Caco-2 (cell line): ENCODE results near the gene ALB. TPM values are rescaled to one million over a fixed set of nuclear protein-coding genes. Genes with fewer than 3 reads are reported as not detected.

Experiments
- BruUV-seq: library from RNA; stranded (reverse); fragments of 400-500 nt; replicated peaks from 2 replicates; lab custom pipeline; 2021; lab: Mats Ljungman, UMichigan
- CTCF ChIA-PET: fragments of 300-600 bp; sonication (Branson Sonifier 250); formaldehyde crosslinking; loops from one replicate; lab custom pipeline; 2022; ENCODE audit warnings: antibody characterized with exemption; lab: Charles Lee
- POLR2A ChIA-PET: fragments of 300-600 bp; sonication (Branson Sonifier 250); formaldehyde crosslinking; loops from one replicate; lab custom pipeline; 2022; ENCODE audit warnings: antibody characterized with exemption; lab: Charles Lee
- DNase-seq, 2 experiments: peaks; one replicate each; pipeline versions ENCODE4 v3.0.0 to v3.0.0-alpha.2; 2020 to 2022
- H3K27me3 ChIP-seq: replicated peaks from 2 replicates; pipeline ENCODE4 v1.6.0; 2011; ENCODE audit warnings: low read length; ENCODE audit not compliant: control insufficient read depth, insufficient read depth
- H3K36me3 ChIP-seq: 2 replicates; pipeline ENCODE4 v1.5.1; 2011; ENCODE audit warnings: low read length; ENCODE audit not compliant: control insufficient read depth, insufficient read depth
- H3K4me1 ChIP-seq: fragments of 250-450 bp; sonication (Bioruptor Pico); 2 replicates; pipeline ENCODE4 v1.5.1; 2020; ENCODE audit warnings: mild to moderate bottlenecking
- H3K4me3 ChIP-seq: 2 replicates; pipeline ENCODE4 v1.5.1; 2011; ENCODE audit warnings: low read depth, mild to moderate bottlenecking, control low read depth, low read length
- H3K9me3 ChIP-seq: fragments of 250-450 bp; sonication (Bioruptor Pico); 2 replicates; pipeline ENCODE4 v1.5.1; 2020; ENCODE audit warnings: mild to moderate bottlenecking, moderate library complexity
- H3K27ac Mint-ChIP-seq: one replicate; pipeline ENCODE4 v1.8.0; 2022; ENCODE audit warnings: mixed read lengths; ENCODE audit not compliant: unreplicated experiment
- H3K27me3 Mint-ChIP-seq: one replicate; pipeline ENCODE4 v1.8.0; 2022; ENCODE audit warnings: mixed read lengths; ENCODE audit not compliant: insufficient read depth, unreplicated experiment
- H3K36me3 Mint-ChIP-seq: one replicate; pipeline ENCODE4 v1.8.0; 2022; ENCODE audit warnings: mild to moderate bottlenecking, mixed read lengths; ENCODE audit not compliant: insufficient read depth, unreplicated experiment
- H3K4me1 Mint-ChIP-seq: one replicate; pipeline ENCODE4 v1.8.0; 2022; ENCODE audit warnings: low read depth, mixed read lengths; ENCODE audit not compliant: unreplicated experiment
- H3K4me3 Mint-ChIP-seq: one replicate; pipeline ENCODE4 v1.8.0; 2022; ENCODE audit warnings: mild to moderate bottlenecking, moderate library complexity, mixed read lengths; ENCODE audit not compliant: unreplicated experiment
- H3K9me3 Mint-ChIP-seq: one replicate; pipeline ENCODE4 v1.8.0; 2022; ENCODE audit warnings: mixed read lengths; ENCODE audit not compliant: unreplicated experiment
- intact Hi-C: fragments of 100-400 bp; cut with micrococcal nuclease; formaldehyde crosslinking; loops from one replicate; pipeline ENCODE4 v1.10.0; 2022; ENCODE audit not compliant: unreplicated experiment
- total RNA-seq: library from RNA; stranded (reverse); gene quantifications from 2 replicates; pipeline ENCODE4 v1.2.3, GENCODE V29; 2022
- TF ChIP-seq, protein P1 (sequence below), 2 experiments: fragments of 200-600 bp in 1 of 2; IDR thresholded peaks; 1 replicate in 1 of 2; 2 replicates in 1 of 2; pipeline versions ENCODE4 v1.5.1 to v1.8.0; 2011 to 2022; ENCODE audit warnings: antibody characterized with exemption in 1 of 2, control low read depth in 1 of 2, inconsistent platforms in 1 of 2, low read depth in 1 of 2, low read length in 1 of 2, mild to moderate bottlenecking in 1 of 2, moderate library complexity in 1 of 2; ENCODE audit not compliant: insufficient read depth in 1 of 2, severe bottlenecking in 1 of 2, unreplicated experiment in 1 of 2

ALB gene
- total RNA-seq, 1 experiment from 2014 or later: 64.9 TPM

DNA sequence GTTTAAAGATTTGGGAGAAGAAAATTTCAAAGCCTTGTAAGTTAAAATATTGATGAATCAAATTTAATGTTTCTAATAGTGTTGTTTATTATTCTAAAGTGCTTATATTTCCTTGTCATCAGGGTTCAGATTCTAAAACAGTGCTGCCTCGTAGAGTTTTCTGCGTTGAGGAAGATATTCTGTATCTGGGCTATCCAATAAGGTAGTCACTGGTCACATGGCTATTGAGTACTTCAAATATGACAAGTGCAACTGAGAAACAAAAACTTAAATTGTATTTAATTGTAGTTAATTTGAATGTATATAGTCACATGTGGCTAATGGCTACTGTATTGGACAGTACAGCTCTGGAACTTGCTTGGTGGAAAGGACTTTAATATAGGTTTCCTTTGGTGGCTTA lies 1.1 kb downstream of the ALB start:
- ChIA-PET POLR2A (no interaction called here), CTCF (no interaction called here)
- no peak overlapping the region for H3K4me3 ChIP-seq
- H3K9me3 ChIP-seq: no peaks in the 10 kb centered on the region
- no peaks in the 10 kb centered on the region for H3K36me3 ChIP-seq
- no TSS peak for BruUV-seq
- intact Hi-C loops: no loop called here
- TF ChIP-seq, protein P1, sequence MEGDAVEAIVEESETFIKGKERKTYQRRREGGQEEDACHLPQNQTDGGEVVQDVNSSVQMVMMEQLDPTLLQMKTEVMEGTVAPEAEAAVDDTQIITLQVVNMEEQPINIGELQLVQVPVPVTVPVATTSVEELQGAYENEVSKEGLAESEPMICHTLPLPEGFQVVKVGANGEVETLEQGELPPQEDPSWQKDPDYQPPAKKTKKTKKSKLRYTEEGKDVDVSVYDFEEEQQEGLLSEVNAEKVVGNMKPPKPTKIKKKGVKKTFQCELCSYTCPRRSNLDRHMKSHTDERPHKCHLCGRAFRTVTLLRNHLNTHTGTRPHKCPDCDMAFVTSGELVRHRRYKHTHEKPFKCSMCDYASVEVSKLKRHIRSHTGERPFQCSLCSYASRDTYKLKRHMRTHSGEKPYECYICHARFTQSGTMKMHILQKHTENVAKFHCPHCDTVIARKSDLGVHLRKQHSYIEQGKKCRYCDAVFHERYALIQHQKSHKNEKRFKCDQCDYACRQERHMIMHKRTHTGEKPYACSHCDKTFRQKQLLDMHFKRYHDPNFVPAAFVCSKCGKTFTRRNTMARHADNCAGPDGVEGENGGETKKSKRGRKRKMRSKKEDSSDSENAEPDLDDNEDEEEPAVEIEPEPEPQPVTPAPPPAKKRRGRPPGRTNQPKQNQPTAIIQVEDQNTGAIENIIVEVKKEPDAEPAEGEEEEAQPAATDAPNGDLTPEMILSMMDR (IDR thresholded peaks at IDR 0.05; ENCODE audit: insufficient read depth in 1 of 2, low read depth in 1 of 2, low read length in 1 of 2, severe bottlenecking in 1 of 2, unreplicated experiment in 1 of 2): no peak
- Mint-ChIP-seq H3K36me3 (peaks cover 4% of the 10 kb centered on the region), H3K27ac (no peak overlapping the region), H3K9me3 (no peaks in the 10 kb centered on the region), H3K4me1 (no peaks in the 10 kb centered on the region), H3K4me3 (no peak overlapping the region), H3K27me3 (no peaks in the 10 kb centered on the region)
- H3K27me3 ChIP-seq: no peaks in the 10 kb centered on the region
- DNase-seq: no peak
- H3K4me1 ChIP-seq: no peaks in the 10 kb centered on the region

DNA sequence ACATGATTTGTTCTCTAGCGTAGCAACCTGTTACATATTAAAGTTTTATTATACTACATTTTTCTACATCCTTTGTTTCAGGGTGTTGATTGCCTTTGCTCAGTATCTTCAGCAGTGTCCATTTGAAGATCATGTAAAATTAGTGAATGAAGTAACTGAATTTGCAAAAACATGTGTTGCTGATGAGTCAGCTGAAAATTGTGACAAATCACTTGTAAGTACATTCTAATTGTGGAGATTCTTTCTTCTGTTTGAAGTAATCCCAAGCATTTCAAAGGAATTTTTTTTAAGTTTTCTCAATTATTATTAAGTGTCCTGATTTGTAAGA lies 2.4 kb downstream of the ALB start:
- Mint-ChIP-seq H3K27ac (no peak overlapping the region), H3K9me3 (no peaks in the 10 kb centered on the region), H3K4me1 (no peaks in the 10 kb centered on the region), H3K4me3 (no peak overlapping the region), H3K27me3 (no peaks in the 10 kb centered on the region), H3K36me3 (peaks cover 4% of the 10 kb centered on the region)
- Histone ChIP-seq H3K4me1 (no peaks in the 10 kb centered on the region), H3K9me3 (no peaks in the 10 kb centered on the region), H3K27me3 (no peaks in the 10 kb centered on the region), H3K36me3 (no peaks in the 10 kb centered on the region), H3K4me3 (no peak overlapping the region)
- ChIA-PET POLR2A (no interaction called here), CTCF (no interaction called here)
- intact Hi-C loops: no loop called here
- no TSS peak for BruUV-seq
- DNase-seq: no peak
- TF ChIP-seq, protein P1 (IDR thresholded peaks at IDR 0.05; ENCODE audit: insufficient read depth in 1 of 2, low read depth in 1 of 2, low read length in 1 of 2, severe bottlenecking in 1 of 2, unreplicated experiment in 1 of 2): no peak

DNA sequence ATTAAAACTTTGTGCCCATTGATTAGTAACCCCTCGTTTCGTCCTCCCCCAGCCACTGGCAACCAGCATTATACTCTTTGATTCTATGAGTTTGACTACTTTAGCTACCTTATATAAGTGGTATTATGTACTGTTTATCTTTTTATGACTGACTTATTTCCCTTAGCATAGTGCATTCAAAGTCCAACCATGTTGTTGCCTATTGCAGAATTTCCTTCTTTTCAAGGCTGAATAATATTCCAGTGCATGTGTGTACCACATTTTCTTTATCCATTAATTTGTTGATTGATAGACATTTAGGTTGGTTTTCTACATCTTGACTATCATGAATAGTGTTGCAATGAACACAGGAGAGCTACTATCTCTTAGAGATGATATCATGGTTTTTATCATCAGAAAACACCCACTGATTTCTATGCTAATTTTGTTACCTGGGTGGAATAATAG lies 3.2 kb downstream of the ALB start:
- Histone ChIP-seq H3K27me3 (no peaks in the 10 kb centered on the region), H3K4me1 (no peaks in the 10 kb centered on the region), H3K36me3 (no peaks in the 10 kb centered on the region), H3K9me3 (no peaks in the 10 kb centered on the region), H3K4me3 (no peak overlapping the region)
- ChIA-PET CTCF (no interaction called here), POLR2A (no interaction called here)
- H3K4me1 Mint-ChIP-seq: no peaks in the 10 kb centered on the region
- no peak for DNase-seq
- no peak overlapping the region for H3K27ac Mint-ChIP-seq
- TF ChIP-seq, protein P1 (IDR thresholded peaks at IDR 0.05; ENCODE audit: insufficient read depth in 1 of 2, low read depth in 1 of 2, low read length in 1 of 2, severe bottlenecking in 1 of 2, unreplicated experiment in 1 of 2): no peak
- no peak overlapping the region for H3K4me3 Mint-ChIP-seq
- no peaks in the 10 kb centered on the region for H3K27me3 Mint-ChIP-seq
- peaks cover 4% of the 10 kb centered on the region for H3K36me3 Mint-ChIP-seq
- BruUV-seq: no TSS peak
- intact Hi-C loops: no loop called here
- no peaks in the 10 kb centered on the region for H3K9me3 Mint-ChIP-seq
